BJ (cell line): ENCODE results near the gene SOS1. TPM values are rescaled to one million over a fixed set of nuclear protein-coding genes. Genes with fewer than 3 reads are reported as not detected.

ENCODE experiments used
- CTCF ChIA-PET: fragments of 350-600 bp; formaldehyde crosslinking; extraction: SDS; loops from one replicate; lab custom pipeline; 2021; ENCODE audit warnings: antibody characterized with exemption, inconsistent platforms; lab: Yijun Ruan, JAX
- POLR2A ChIA-PET: fragments of 300-600 bp; sonication (Branson Sonifier 250); formaldehyde crosslinking; extraction: SDS; loops from one replicate; lab custom pipeline; 2021; ENCODE audit warnings: antibody characterized with exemption; lab: Charles Lee
- DNase-seq: peaks from one replicate; pipeline ENCODE4 v3.0.0-alpha.2; 2011; ENCODE audit warnings: low read depth
- H3K27me3 ChIP-seq: 2 replicates; pipeline ENCODE4 v1.6.0; 2011; ENCODE audit warnings: low read length; ENCODE audit not compliant: control insufficient read depth, insufficient read depth
- H3K36me3 ChIP-seq: 2 replicates; pipeline ENCODE4 v1.5.1; 2011; ENCODE audit warnings: low read length; ENCODE audit not compliant: control insufficient read depth, insufficient read depth
- H3K4me3 ChIP-seq: 2 replicates; pipeline ENCODE4 v1.5.1; 2011; ENCODE audit warnings: low read depth, mild to moderate bottlenecking, control low read depth, low read length
- CTCF ChIP-seq: IDR thresholded peaks from 2 replicates; pipeline ENCODE4 v1.5.1; 2011; ENCODE audit warnings: low read depth, mild to moderate bottlenecking, control low read depth, inconsistent platforms, low read length, moderate library complexity; ENCODE audit not compliant: insufficient read depth
- polyA plus RNA-seq: library from polyadenylated mRNA; depleted of rRNA; stranded (reverse); fragments of >200 nt; gene quantifications from 2 replicates; pipeline ENCODE4 v1.2.3, GENCODE V29; 2011

Gene SOS1
- polyA plus RNA-seq, 1 experiment, result 12.9 TPM

- CTCF ChIA-PET, result interaction anchor here (0.6 to 4.6 kb wide), 25 partner anchors 9 to 1272 kb away, joined by 3 to 57 read pairs (median 4); no protein-coding TSS in a partner anchor
- POLR2A ChIA-PET, result interaction anchor here (1.0 kb wide), 1 partner anchor 280 kb away, joined by 3 read pairs; no protein-coding TSS in a partner anchor
- no peaks in the 10 kb centered on the region for H3K27me3 ChIP-seq
- peak; percentile 67 for TF ChIP-seq CTCF
- no peaks in the 10 kb centered on the region for H3K36me3 ChIP-seq
- H3K4me3 ChIP-seq, result no peak overlapping the region
- no peak for DNase-seq
Observed at GRCh38 chr2:38947241-38948239, 173.3 kb downstream of the SOS1 start.

- Histone ChIP-seq H3K4me3 (no peak overlapping the region), H3K27me3 (no peaks in the 10 kb centered on the region), H3K36me3 (no peaks in the 10 kb centered on the region)
- ChIA-PET CTCF (interaction anchor here (1.7 to 4.6 kb wide), 4 partner anchors 10 to 282 kb away, joined by 4 to 57 read pairs (median 14); no protein-coding TSS in a partner anchor), POLR2A (interaction anchor here (0.5 kb wide), 1 partner anchor 19 kb away, joined by 4 read pairs; no protein-coding TSS in a partner anchor)
- no peak for DNase-seq
- no peak for TF ChIP-seq CTCF
Observed at GRCh38 chr2:38945911-38946310, 174.9 kb downstream of the SOS1 start.

- no peak for DNase-seq
- no peaks in the 10 kb centered on the region for H3K36me3 ChIP-seq
- POLR2A ChIA-PET, result no interaction called here
- TF ChIP-seq CTCF, result no peak
- H3K4me3 ChIP-seq, result no peak overlapping the region
- H3K27me3 ChIP-seq, result no peaks in the 10 kb centered on the region
- CTCF ChIA-PET, result interaction anchor here (1.7 to 3.9 kb wide), 2 partner anchors 9 to 12 kb away, joined by 4 to 19 read pairs; no protein-coding TSS in a partner anchor
Observed at GRCh38 chr2:38945372-38945771, 175.5 kb downstream of the SOS1 start.

GRCh38 chr2:38943784-38944183 is 177.1 kb downstream of the SOS1 start:
- Histone ChIP-seq H3K4me3 (no peak overlapping the region), H3K27me3 (no peaks in the 10 kb centered on the region), H3K36me3 (no peaks in the 10 kb centered on the region)
- DNase-seq, result no peak
- ChIA-PET CTCF (no interaction called here), POLR2A (no interaction called here)
- no peak for TF ChIP-seq CTCF

- TF ChIP-seq CTCF, result no peak
- H3K27me3 ChIP-seq, result no peaks in the 10 kb centered on the region
- H3K4me3 ChIP-seq, result no peak overlapping the region
- CTCF ChIA-PET, result interaction anchor here (1.3 to 3.0 kb wide), 2 partner anchors 9 to 118 kb away, joined by 3 to 9 read pairs; no protein-coding TSS in a partner anchor
- POLR2A ChIA-PET, result no interaction called here
- H3K36me3 ChIP-seq, result no peaks in the 10 kb centered on the region
- no peak for DNase-seq
Observed at GRCh38 chr2:38940746-38941145, 180.1 kb downstream of the SOS1 start.
